Neural crest cell (in vitro differentiated cells): ENCODE data around the gene HOXD9. TPM values are rescaled to one million over a fixed set of nuclear protein-coding genes. Genes with fewer than 3 reads are reported as not detected.

Experiments used
- DNase-seq: peaks from one replicate; pipeline ENCODE4 v3.0.0; 2021; ENCODE audit warnings: low read depth, mixed read lengths, low spot score
- H3K27ac Mint-ChIP-seq: one replicate; pipeline ENCODE4 v1.8.0; 2021; ENCODE audit warnings: mild to moderate bottlenecking, mixed read lengths; ENCODE audit not compliant: unreplicated experiment
- H3K27me3 Mint-ChIP-seq: 2 replicates; pipeline ENCODE4 v1.8.0; 2021; ENCODE audit warnings: low read depth, mild to moderate bottlenecking, mixed read lengths
- H3K36me3 Mint-ChIP-seq: 2 replicates; pipeline ENCODE4 v1.8.0; 2021; ENCODE audit warnings: low read depth, mild to moderate bottlenecking, mixed read lengths
- H3K4me1 Mint-ChIP-seq: 2 replicates; pipeline ENCODE4 v1.8.0; 2021; ENCODE audit warnings: mixed read lengths
- H3K4me3 Mint-ChIP-seq: one replicate; pipeline ENCODE4 v1.8.0; 2021; ENCODE audit warnings: mild to moderate bottlenecking, mixed read lengths
- H3K9me3 Mint-ChIP-seq: 2 replicates; pipeline ENCODE4 v1.8.0; 2021; ENCODE audit warnings: mixed read lengths
- CTCF ChIP-seq: fragments of 200-600 bp; sonication (generic); conservative IDR thresholded peaks from 2 replicates; pipeline ENCODE4 v1.5.0; 2021; ENCODE audit warnings: antibody characterized with exemption, mild to moderate bottlenecking
- microRNA-seq: library from miRNA; unstranded; fragments of <30 nt; microRNA quantifications from one replicate; pipeline ENCODE4, GENCODE V29; 2020
- total RNA-seq: library from RNA; stranded (reverse); gene quantifications from 2 replicates; pipeline ENCODE4 v1.2.1, GENCODE V29; 2021

The HOXD9 gene
- total RNA-seq, 1 donor from 2014 or later, result not detected

- no peak for DNase-seq
- Mint-ChIP-seq H3K27ac (no peak overlapping the region), H3K4me1 (peaks cover 37% of the 10 kb centered on the region), H3K4me3 (no peak overlapping the region), H3K36me3 (no peaks in the 10 kb centered on the region), H3K9me3 (no peaks in the 10 kb centered on the region), H3K27me3 (peaks cover 100% of the 10 kb centered on the region)
- no peak for TF ChIP-seq CTCF
Measured at GRCh38 chr2:176173567-176174381, 51.3 kb downstream of the HOXD9 start.

GRCh38 chr2:176174382-176174823 lies 51.9 kb downstream of the HOXD9 start:
- Mint-ChIP-seq H3K4me1 (peaks cover 37% of the 10 kb centered on the region), H3K9me3 (no peaks in the 10 kb centered on the region), H3K4me3 (no peak overlapping the region), H3K27me3 (peaks cover 100% of the 10 kb centered on the region), H3K27ac (no peak overlapping the region), H3K36me3 (no peaks in the 10 kb centered on the region)
- no peak for DNase-seq
- no peak for TF ChIP-seq CTCF

Small RNA genes lying within 50 kb of the gene (microRNA-seq; reads per million reads assigned to microRNA genes)
- gene MIR10B, result 12,419 reads per million, percentile 95 among the genes with 10 or more reads in this experiment

Other genes with a start within 250 kb of the HOXD9 start
- gene LNPK, start 120.5 kb upstream of the HOXD9 start, total RNA-seq, result 34.2 and 36.4 TPM in 2 replicates
- 0.43 and 0.44 TPM in 2 replicates for gene EVX2, start 38.8 kb upstream of the HOXD9 start, total RNA-seq
- not detected in 2 replicates for gene HOXD13, start 30.0 kb upstream of the HOXD9 start, total RNA-seq
- not detected in 2 replicates for gene HOXD12, start 22.9 kb upstream of the HOXD9 start, total RNA-seq
- not detected in 2 replicates for gene HOXD11, start 15.4 kb upstream of the HOXD9 start, total RNA-seq
- not detected in 2 replicates for gene HOXD10, start 5.9 kb upstream of the HOXD9 start, total RNA-seq
- not detected in 2 replicates for gene HOXD8, start 7.0 kb downstream of the HOXD9 start, total RNA-seq
- 1.3 TPM in 2 replicates for gene HOXD4, start 28.8 kb downstream of the HOXD9 start, total RNA-seq
- gene HOXD3, start 34.6 kb downstream of the HOXD9 start, total RNA-seq, result 1.5 and 1.9 TPM in 2 replicates
- not detected in 2 replicates for gene HOXD1, start 65.9 kb downstream of the HOXD9 start, total RNA-seq
- 23.7 and 25.6 TPM in 2 replicates for gene MTX2, start 146.7 kb downstream of the HOXD9 start, total RNA-seq